ENCODE measurements around the gene ESYT1.

DNA sequence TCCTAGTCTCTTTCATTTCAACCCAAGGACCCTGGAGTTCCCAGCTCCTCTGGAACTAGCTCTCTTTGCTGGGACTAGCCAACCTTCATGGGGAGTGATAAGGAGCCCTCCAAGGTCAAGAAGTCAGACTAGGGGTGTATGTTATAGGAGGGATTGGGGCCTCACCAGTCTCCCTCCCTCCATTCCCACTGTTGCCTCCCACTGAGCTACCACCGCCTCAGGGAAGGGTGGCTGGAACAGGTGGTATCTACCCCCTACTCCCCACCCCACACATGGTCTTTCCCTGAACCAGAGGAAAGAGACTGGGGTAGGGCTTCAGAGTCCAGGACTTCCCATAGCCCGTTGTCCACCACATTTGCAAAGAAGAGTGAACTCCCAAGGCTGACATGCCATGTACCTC is 45.7 kb upstream of the ESYT1 start:
- TF ChIP-seq MEIS2 (IDR thresholded peaks at IDR 0.05; ENCODE audit: partially characterized antibody), result no peak
- no peak for TF ChIP-seq RAD21 (CRISPR knock-in tag; conservative IDR thresholded peaks at IDR 0.05 in 1 of 2, IDR thresholded peaks at IDR 0.05 in 1 of 2)
- TF ChIP-seq, protein P1, sequence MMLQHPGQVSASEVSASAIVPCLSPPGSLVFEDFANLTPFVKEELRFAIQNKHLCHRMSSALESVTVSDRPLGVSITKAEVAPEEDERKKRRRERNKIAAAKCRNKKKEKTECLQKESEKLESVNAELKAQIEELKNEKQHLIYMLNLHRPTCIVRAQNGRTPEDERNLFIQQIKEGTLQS (IDR thresholded peaks at IDR 0.05), result no peak
- TF ChIP-seq, protein P1 (CRISPR knock-in tag; conservative IDR thresholded peaks at IDR 0.05), result no peak
- no peak for TF ChIP-seq POLR2AphosphoS5 (IDR thresholded peaks at IDR 0.05; ENCODE audit: control insufficient read depth, insufficient read depth, low read depth, low read length)
- TF ChIP-seq ZNF785 (CRISPR knock-in tag; IDR thresholded peaks at IDR 0.05), result no peak
- TF ChIP-seq SOX6 (IDR thresholded peaks at IDR 0.05), result no peak
- TF ChIP-seq ZNF507 (tag; conservative IDR thresholded peaks at IDR 0.05), result no peak
- no peak for TF ChIP-seq ATF1 (CRISPR knock-in tag; IDR thresholded peaks at IDR 0.05)
- TF ChIP-seq ATF1 (tag; IDR thresholded peaks at IDR 0.05), result no peak
- TF ChIP-seq, protein P2, sequence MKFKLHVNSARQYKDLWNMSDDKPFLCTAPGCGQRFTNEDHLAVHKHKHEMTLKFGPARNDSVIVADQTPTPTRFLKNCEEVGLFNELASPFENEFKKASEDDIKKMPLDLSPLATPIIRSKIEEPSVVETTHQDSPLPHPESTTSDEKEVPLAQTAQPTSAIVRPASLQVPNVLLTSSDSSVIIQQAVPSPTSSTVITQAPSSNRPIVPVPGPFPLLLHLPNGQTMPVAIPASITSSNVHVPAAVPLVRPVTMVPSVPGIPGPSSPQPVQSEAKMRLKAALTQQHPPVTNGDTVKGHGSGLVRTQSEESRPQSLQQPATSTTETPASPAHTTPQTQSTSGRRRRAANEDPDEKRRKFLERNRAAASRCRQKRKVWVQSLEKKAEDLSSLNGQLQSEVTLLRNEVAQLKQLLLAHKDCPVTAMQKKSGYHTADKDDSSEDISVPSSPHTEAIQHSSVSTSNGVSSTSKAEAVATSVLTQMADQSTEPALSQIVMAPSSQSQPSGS (CRISPR knock-in tag; IDR thresholded peaks at IDR 0.05), result no peak
- TF ChIP-seq, protein P3, sequence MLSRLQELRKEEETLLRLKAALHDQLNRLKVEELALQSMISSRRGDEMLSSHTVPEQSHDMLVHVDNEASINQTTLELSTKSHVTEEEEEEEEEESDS (CRISPR knock-in tag; IDR thresholded peaks at IDR 0.05), result no peak
- TF ChIP-seq, protein P4, sequence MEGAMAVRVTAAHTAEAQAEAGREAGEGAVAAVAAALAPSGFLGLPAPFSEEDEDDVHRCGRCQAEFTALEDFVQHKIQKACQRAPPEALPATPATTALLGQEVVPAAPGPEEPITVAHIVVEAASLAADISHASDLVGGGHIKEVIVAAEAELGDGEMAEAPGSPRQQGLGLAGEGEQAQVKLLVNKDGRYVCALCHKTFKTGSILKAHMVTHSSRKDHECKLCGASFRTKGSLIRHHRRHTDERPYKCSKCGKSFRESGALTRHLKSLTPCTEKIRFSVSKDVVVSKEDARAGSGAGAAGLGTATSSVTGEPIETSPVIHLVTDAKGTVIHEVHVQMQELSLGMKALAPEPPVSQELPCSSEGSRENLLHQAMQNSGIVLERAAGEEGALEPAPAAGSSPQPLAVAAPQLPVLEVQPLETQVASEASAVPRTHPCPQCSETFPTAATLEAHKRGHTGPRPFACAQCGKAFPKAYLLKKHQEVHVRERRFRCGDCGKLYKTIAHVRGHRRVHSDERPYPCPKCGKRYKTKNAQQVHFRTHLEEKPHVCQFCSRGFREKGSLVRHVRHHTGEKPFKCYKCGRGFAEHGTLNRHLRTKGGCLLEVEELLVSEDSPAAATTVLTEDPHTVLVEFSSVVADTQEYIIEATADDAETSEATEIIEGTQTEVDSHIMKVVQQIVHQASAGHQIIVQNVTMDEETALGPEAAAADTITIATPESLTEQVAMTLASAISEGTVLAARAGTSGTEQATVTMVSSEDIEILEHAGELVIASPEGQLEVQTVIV (CRISPR knock-in tag; IDR thresholded peaks at IDR 0.05; ENCODE audit: borderline replicate concordance), result no peak

All from K562 (cell line).